CD4-positive, alpha-beta T cell treated with Interleukin-6 at 100 ng/mL for 8 hours (primary cell): Measurements from ENCODE around the gene PLA2G4A.

Source experiments
- DNase-seq: peaks from one replicate; pipeline ENCODE4 v3.0.0-alpha.2; 2020; ENCODE audit warnings: mixed read lengths, low spot score

Gene PLA2G4A

DNA sequence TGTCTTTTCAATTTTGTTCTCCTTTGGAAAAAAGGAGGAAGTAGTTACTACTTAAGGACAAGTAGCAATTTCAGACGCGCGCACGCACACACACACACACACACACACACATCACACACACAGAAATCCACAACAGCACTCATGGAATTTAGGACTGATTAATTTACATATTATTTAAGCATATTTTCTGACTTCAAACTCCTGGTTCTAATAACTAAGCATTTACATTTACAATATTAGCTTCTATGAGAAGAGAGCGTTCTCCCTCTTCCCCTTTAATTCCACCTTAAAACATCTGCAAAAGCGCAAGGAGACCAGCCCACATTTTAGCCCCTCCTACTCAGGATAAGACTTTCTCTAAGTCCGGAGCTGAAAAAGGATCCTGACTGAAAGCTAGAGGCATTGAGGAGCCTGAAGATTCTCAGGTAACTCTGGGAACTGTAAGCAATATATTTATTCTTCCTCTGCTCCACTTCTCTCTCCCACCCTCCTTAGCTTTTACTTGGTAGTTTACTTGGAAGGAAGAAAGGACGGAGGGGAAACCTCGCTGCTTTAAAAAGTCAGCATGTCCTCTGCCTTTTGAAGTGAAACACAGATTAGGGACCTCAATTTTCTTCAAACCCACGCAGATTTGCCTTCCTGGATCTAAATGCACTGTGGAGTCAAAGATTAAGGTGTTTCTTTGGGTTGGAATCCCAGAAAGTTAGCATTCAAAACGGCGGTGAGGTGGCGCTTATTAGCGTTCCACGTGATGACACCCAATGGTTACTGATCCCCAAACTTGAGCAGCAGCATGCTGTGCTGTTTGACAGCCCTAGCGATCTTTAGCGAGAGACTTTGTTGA, at the start of gene PLA2G4A:
Gene PLA2G4A (plus strand): TSS at position 339 of the 844 bp plus-strand sequence. CDS start 25,406 bp downstream, outside the sequence.
- peak; percentile 4 for DNase-seq

DNA sequence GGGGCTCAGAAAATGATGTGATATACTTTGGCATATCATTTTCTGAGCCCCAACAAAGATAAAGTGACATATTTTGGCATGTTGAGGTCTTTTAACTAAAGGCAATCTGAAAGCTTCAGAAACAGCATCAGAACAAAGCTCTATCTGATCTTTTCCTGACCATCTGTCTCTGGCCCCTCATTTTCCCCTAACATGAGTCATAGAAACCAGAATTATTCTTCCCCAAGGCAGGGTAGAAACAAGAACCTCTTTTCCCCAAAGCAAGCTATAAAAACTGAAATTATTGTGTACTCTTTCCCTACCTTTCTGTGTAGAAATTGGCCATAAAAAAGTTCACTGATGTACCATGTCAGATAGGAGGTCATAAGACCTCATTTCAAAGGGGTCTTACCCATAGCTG, 48.7 kb upstream of the PLA2G4A start:
- DNase-seq = no peak

DNA sequence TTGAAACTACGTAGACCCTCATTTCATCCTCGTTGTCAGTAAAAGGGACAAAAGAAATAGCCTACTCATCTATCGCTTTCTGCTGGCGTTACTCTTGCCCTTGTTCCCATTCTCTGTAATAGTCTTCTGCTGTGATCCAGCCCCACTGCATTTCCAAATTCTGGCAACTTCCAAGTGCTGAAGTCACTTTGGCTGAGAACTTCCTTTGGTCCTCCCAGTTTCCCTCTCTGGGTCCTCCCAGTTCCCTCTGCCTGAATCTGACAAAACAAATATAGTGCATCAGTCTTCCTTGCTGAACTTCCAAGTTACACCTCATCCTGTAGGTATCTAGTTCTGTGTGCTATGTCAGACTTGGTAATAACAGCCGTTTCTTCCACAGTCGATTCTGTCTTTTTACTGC, 47.0 kb upstream of the PLA2G4A start:
- no peak for DNase-seq

GRCh38 chr1:186782791-186783190, 46.0 kb upstream of the PLA2G4A start:
- DNase-seq = no peak

DNA sequence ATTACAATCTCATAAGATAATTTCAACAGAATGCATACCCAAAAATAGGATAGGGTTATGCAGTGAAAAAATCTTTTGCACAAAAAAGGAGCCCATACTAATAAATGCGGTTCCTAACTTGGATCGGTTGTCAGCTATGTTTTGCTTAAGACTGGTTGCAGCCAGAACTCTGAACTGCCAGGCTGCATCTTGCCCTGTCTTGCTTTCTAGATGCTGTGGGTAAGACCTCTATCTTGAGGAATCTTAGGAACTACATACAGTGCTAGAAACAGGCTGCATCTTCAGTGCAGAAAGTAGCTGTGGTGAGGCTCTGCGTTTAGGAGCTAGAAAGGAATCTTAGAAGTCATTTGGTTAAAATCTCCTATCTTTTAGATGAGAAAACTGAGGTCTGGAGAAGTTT, 45.6 kb upstream of the PLA2G4A start:
- DNase-seq = no peak

DNA sequence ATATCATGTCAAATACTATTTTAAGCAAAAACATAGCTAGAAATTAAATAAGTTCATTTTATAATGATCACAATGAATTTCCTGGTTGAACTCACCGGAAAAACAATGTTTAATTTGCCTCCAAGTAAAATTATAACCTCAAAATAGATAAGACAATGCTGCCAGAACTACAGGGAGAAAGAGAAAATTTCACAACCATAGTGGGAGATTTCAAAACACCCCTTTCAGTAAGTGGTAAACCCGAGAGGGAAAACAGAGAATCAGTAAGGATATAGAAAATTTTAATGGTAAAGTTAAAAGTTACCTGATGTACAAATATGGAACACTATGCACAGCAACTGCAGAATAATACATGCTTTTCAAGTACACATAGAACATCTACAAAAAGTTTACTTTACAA, 43.2 kb upstream of the PLA2G4A start:
- no peak for DNase-seq

- no peak for DNase-seq
Observed at GRCh38 chr1:186790101-186790500, 38.6 kb upstream of the PLA2G4A start.

GRCh38 chr1:186792870-186793581, 35.7 kb upstream of the PLA2G4A start:
- no peak for DNase-seq

DNA sequence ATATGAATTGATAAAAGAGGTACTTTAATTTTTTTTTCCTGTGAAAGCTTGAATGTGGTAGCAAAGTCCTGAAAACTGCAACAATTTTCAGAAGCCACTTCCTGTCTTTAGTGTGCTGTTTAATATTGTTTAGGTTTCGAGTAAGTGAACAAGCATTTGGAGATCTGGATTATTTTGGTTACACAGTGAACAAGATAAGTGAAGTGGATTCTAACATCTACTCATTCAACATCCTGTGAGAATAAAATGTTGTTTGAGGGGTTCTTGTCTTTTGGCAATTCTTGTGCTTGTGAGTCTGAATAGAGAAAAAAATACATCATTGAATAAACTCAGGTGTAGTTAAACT, 35.2 kb upstream of the PLA2G4A start:
- no peak for DNase-seq

DNA sequence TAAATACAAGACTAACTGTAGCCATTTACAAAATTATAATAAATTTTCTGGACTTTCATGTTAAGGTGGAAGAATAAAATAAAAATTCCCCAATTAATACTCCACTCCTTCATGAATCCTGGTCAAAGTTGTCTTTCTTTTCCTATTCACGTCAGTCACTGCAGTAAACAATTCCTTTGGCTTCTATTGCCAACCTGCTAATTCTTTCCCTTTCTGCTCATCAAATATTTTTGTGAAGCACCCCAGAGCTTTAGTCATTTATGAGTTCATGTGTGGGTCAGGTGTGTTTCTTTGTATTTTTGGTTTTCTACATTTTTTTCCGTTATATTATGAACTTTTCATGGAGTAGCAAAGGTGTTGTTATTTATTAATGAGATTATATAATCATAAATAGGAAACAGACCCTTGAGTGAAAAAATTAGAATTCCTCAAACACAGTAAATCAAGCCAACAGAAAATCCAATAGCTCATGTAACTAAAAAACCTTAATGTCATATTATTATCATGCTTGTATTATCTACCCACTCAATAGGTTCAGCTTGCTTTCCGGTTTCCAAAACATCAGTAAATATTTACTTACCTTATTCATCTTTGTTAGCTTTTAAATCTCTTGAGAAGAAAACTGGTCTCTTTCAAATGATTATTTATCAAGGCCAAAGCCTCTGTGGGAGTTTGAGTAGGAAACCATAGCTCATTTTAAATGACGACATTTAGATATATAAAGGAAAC, 29.6 kb upstream of the PLA2G4A start:
- no peak for DNase-seq

- DNase-seq = no peak
Observed at GRCh38 chr1:186799689-186800054, 29.1 kb upstream of the PLA2G4A start.

DNA sequence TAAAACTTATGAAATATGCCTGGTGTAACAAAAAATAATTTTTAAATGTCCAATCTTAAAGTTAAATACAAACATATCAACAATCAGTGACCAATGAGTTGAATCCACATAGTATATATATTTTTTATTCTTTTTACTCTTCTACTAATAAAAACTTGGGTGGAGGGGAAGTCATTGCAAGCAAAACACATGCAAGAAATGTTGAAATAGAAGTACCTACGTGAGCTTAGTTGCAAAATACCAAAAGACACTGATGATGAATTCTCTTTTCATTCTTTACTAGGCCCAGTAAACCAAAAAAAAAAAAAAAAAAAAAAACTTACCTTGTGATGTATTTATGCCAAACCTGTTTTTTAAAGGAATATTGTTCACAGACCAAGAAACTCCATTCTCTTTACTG, 26.4 kb upstream of the PLA2G4A start:
- DNase-seq = no peak

- DNase-seq = no peak
Observed at GRCh38 chr1:186804679-186805078, 24.1 kb upstream of the PLA2G4A start.

DNA sequence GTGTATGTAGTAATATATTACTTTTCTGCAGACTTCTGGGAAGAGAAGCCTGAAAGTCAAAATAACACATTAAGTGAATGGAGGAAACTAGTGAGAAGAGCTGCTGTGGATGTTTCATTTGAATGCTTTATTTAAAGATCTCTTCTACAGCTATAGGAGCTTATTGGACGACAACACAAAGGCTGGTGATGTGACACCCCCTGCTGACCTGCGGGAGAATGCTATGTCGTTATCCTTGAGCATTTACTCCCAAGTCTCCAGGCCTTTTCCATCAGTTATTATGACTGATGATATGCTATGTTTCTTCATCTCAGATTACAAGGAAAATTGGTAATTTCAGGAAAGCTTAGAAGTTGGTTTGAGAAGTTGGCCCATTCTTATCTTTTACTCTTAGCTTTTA, 22.3 kb upstream of the PLA2G4A start:
- no peak for DNase-seq

GRCh38 chr1:186807163-186807562, 21.6 kb upstream of the PLA2G4A start:
- DNase-seq = no peak

DNA sequence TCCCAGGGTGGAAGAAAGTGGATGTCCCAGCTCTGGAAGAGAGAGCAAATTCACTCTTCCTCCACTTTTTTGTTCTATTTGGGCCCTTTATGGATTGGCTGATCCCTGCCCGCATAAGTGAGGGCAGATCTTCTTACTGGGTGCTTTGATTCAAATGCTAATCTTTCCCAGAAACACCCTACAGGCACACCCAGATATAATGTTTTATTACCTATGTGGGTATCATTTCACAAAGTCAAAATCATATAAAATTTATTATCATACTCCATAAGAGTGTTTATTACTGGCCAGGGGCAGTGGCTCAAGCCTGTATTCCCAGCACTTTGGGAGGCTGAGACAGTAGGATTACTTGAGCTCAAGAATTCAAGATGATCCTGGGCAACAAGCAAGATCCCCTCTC, 16.9 kb upstream of the PLA2G4A start:
- no peak for DNase-seq

- DNase-seq = no peak
Observed at GRCh38 chr1:186812570-186812969, 16.2 kb upstream of the PLA2G4A start.

- no peak for DNase-seq
Observed at GRCh38 chr1:186813420-186813819, 15.3 kb upstream of the PLA2G4A start.

DNA sequence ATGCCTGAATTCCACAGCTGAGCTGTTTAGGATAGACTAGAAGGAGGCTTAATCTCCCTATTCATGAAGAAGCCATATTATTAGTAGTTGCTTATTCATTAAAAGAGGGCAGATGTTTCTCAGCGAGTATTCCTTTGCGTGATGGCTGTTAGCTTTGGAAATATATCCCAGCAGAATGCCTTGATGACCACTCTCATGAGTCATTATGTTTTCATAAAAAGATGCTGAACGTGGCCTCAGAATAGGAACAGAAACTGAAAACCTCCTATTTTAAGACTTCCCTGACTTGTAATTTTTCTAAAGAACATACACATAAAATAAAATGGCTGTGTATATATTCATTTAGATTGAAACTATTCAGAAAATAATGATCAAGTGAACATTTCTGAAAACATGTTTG, 9.6 kb upstream of the PLA2G4A start:
- DNase-seq = no peak

- DNase-seq = no peak
Observed at GRCh38 chr1:186819563-186819962, 9.2 kb upstream of the PLA2G4A start.

- DNase-seq = no peak
Observed at GRCh38 chr1:186829686-186830587, 1.2 kb downstream of the PLA2G4A start.

DNA sequence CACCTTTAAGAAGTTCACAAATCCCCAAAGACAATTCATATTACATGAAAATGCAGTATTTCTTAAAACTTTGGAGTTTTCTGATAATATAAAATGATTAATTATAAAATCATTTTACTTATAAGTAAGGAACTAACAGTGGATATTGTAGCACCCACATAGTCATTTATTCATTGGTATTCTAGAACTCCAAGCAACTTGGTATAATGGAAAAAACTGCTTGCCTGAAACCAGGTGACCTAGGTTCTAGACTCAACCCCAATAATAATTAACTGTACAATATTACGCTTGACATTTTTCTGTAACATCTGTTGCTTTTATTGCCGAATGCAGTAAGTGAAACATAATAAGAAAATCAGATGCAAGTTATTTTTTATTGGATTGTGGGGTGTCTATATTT, 2.4 kb downstream of the PLA2G4A start:
- no peak for DNase-seq
